Right lobe of liver (tissue), 6 donors: ENCODE data around the gene ZCCHC24. TPM values are rescaled to one million over a fixed set of nuclear protein-coding genes. Genes with fewer than 3 reads are reported as not detected.

Source experiments
- ATAC-seq, 4 donors: fragments of 200-7000 bp; cut with Tn5 transposase; one replicate each; pipeline ENCODE4 v1.9.1; 2020; ENCODE audit warnings: mild to moderate bottlenecking in 4 of 4, moderate library complexity in 4 of 4
- DNase-seq, 3 donors: peaks; one replicate each; pipeline ENCODE4 v3.0.0-alpha.2; 2020
- H3K27ac ChIP-seq, 3 donors: fragments of 200-600 bp; one replicate each; pipeline ENCODE4 v1.8.0; 2022
- H3K27me3 ChIP-seq, 2 donors: fragments of 200-600 bp; one replicate each; pipeline ENCODE4 v1.8.0; 2022
- H3K36me3 ChIP-seq, 4 donors: fragments of 200-600 bp; sonication (generic) in 1 of 4; one replicate each; pipeline versions ENCODE4 v1.5.1 to v1.8.0; 2017 to 2022; ENCODE audit warnings: control low read depth in 1 of 4
- H3K4me1 ChIP-seq, 4 donors: fragments of 200-600 bp; sonication (generic) in 1 of 4; one replicate each; pipeline versions ENCODE4 v1.5.1 to v1.8.0; 2017 to 2022; ENCODE audit warnings: control low read depth in 1 of 4
- H3K4me3 ChIP-seq, 3 donors: fragments of 200-600 bp; one replicate each; pipeline ENCODE4 v1.8.0; 2022
- H3K9me3 ChIP-seq, 4 donors: fragments of 200-600 bp; sonication (generic) in 1 of 4; one replicate each; pipeline versions ENCODE4 v1.5.1 to v1.8.0; 2017 to 2022; ENCODE audit warnings: control low read depth in 1 of 4
- CTCF ChIP-seq, 4 donors: fragments of 200-600 bp in 3 of 4; fragments of 450-650 bp in 1 of 4; IDR thresholded peaks; one replicate each; pipeline versions ENCODE4 v1.5.1 to v1.8.0; 2016 to 2022; ENCODE audit warnings: antibody characterized with exemption in 4 of 4, mild to moderate bottlenecking in 2 of 4
- POLR2A ChIP-seq: fragments of 450-650 bp; IDR thresholded peaks from one replicate; pipeline ENCODE4 v1.6.1; 2017; ENCODE audit warnings: antibody characterized with exemption, mild to moderate bottlenecking
- WGBS: methylation state at CpG from one replicate; pipeline ENCODE4 v1.1.6; 2018; ENCODE audit warnings: low coverage, low lambda C conversion rate; ENCODE audit not compliant: insufficient coverage; ENCODE audit errors: missing lambda C conversion rate; 5-methylcytosine and 5-hydroxymethylcytosine counted together
- intact Hi-C, 2 donors: fragments of 100-400 bp; cut with DNase I; formaldehyde crosslinking; loops; one replicate each; pipeline versions ENCODE4 v1.11.2 to v1.14.1; 2022
- total RNA-seq, 6 experiments: library from RNA; depleted of rRNA in 2 of 6; stranded (reverse); fragments of >200 nt in 2 of 6; fragmentation: NEBNext Ultra II Directional in 3 of 6; extraction: Animal tissue kit (Norgen Biotek cat#: 25700) in 3 of 6; gene quantifications; one replicate each; pipeline versions ENCODE4 v1.1.0 to v1.2.4, GENCODE V29; 2016 to 2023
- donor health status: DM: no; HTN: yes; CAD: no.
- donor health status: DM: no; HTN: no; CAD: no.
- donor health status: DM: no; HTN: no; CAD: no.
- donor health status: DM: no; HTN: yes; CAD: no.
- donor health status: DM: no; HTN: yes; CAD: no.

The ZCCHC24 gene
- total RNA-seq, 6 experiments from 2014 or later: 19.8 to 33.6 (median 22.7) TPM

GRCh38 chr10:79398642-79399041 is 46.8 kb downstream of the ZCCHC24 start:
- DNase-seq (no peak), ATAC-seq (no peak)
- H3K4me3 ChIP-seq: no peak overlapping the region
- peak overlapping the region; percentile 58 to 74 (median 60) for H3K27ac ChIP-seq
- H3K9me3 ChIP-seq: no peaks in the 10 kb centered on the region
- intact Hi-C loops: loop anchor here in 1 of 2 donors (10.0 kb wide), 1 partner anchor 66 kb away; no protein-coding TSS in a partner anchor
- WGBS: 100% methylated on average over 2 of the region's 4 CpGs
- H3K4me1 ChIP-seq: peaks cover 2 to 86% (median 25%) of the 10 kb centered on the region in 4 donors
- H3K27me3 ChIP-seq: no peaks in the 10 kb centered on the region
- TF ChIP-seq POLR2A (no peak), CTCF (IDR thresholded peaks at IDR 0.05) (no peak)
- no peaks in the 10 kb centered on the region for H3K36me3 ChIP-seq

- intact Hi-C loops: loop anchor here in 1 of 2 donors (10.0 kb wide), 1 partner anchor 67 kb away; no protein-coding TSS in a partner anchor
- Histone ChIP-seq H3K9me3 (no peaks in the 10 kb centered on the region), H3K27me3 (no peaks in the 10 kb centered on the region), H3K4me3 (peak overlapping the region in 2 of 3 donors; percentile 7 to 13), H3K27ac (peak overlapping the region in 2 of 3 donors; percentile 58 to 74), H3K36me3 (peaks cover 0 to 5% (median 0%) of the 10 kb centered on the region in 4 donors), H3K4me1 (peaks cover 2 to 78% (median 21%) of the 10 kb centered on the region in 4 donors)
- TF ChIP-seq POLR2A: no peak
- no peak for TF ChIP-seq CTCF (IDR thresholded peaks at IDR 0.05)
- DNase-seq (peak in 2 of 3 donors; percentile 82 to 88), ATAC-seq (peak; percentile 48 to 79 (median 74))
- 32% methylated on average over 11 of the region's 17 CpGs for WGBS
Measured at GRCh38 chr10:79397575-79398303, 47.7 kb downstream of the ZCCHC24 start.

- intact Hi-C loops: loop anchor here in 1 of 2 donors (10.0 kb wide), 1 partner anchor 68 kb away; no protein-coding TSS in a partner anchor
- Histone ChIP-seq H3K9me3 (no peaks in the 10 kb centered on the region), H3K27ac (peak overlapping the region in 1 of 3 donors; percentile 58), H3K27me3 (no peaks in the 10 kb centered on the region), H3K36me3 (peaks cover 0 to 5% (median 0%) of the 10 kb centered on the region in 4 donors), H3K4me1 (peaks cover 2 to 71% (median 21%) of the 10 kb centered on the region in 4 donors), H3K4me3 (no peak overlapping the region)
- no peak for TF ChIP-seq POLR2A
- TF ChIP-seq CTCF (IDR thresholded peaks at IDR 0.05): no peak
- peak in 1 of 3 donors; percentile 28 for DNase-seq
- no peak for ATAC-seq
- WGBS: 71% methylated on average over 4 of the region's 6 CpGs
Measured at GRCh38 chr10:79397051-79397450, 48.4 kb downstream of the ZCCHC24 start.

- TF ChIP-seq POLR2A (no peak), CTCF (IDR thresholded peaks at IDR 0.05) (no peak)
- Histone ChIP-seq H3K27ac (no peak overlapping the region), H3K4me3 (no peak overlapping the region), H3K9me3 (no peaks in the 10 kb centered on the region), H3K27me3 (no peaks in the 10 kb centered on the region), H3K36me3 (peaks cover 0 to 5% (median 0%) of the 10 kb centered on the region in 4 donors), H3K4me1 (peaks cover 2 to 66% (median 21%) of the 10 kb centered on the region in 4 donors)
- WGBS: 85% methylated on average over 2 of the region's 5 CpGs
- DNase-seq (no peak), ATAC-seq (no peak)
- intact Hi-C loops: loop anchor here in 1 of 2 donors (10.0 kb wide), 1 partner anchor 68 kb away; no protein-coding TSS in a partner anchor
Measured at GRCh38 chr10:79396520-79396919, 48.9 kb downstream of the ZCCHC24 start.
